Osteoblast (primary cell): ENCODE measurements around the gene SEPHS1. TPM values are rescaled to one million over a fixed set of nuclear protein-coding genes. Genes with fewer than 3 reads are reported as not detected.

Source experiments
- DNase-seq: peaks from one replicate; pipeline ENCODE4 v3.0.0; 2011; ENCODE audit warnings: low spot score, mixed read lengths; ENCODE audit not compliant: insufficient read length; ENCODE audit errors: missing footprints
- H2AFZ ChIP-seq: 2 replicates; pipeline ENCODE4 v1.6.0; 2011; ENCODE audit warnings: mild to moderate bottlenecking, low read length
- H3K27ac ChIP-seq: 2 replicates; pipeline ENCODE4 v1.5.1; 2011; ENCODE audit warnings: mild to moderate bottlenecking, low read depth, low read length, moderate library complexity
- H3K27me3 ChIP-seq: 2 replicates; pipeline ENCODE4 v1.6.0; 2012; ENCODE audit warnings: mild to moderate bottlenecking, control low read depth, inconsistent platforms, low read length, moderate library complexity; ENCODE audit not compliant: insufficient read depth
- H3K36me3 ChIP-seq: 2 replicates; pipeline ENCODE4 v1.5.1; 2011; ENCODE audit warnings: mild to moderate bottlenecking, low read length, control low read depth, moderate library complexity; ENCODE audit not compliant: insufficient read depth
- H3K4me1 ChIP-seq: 2 replicates; pipeline ENCODE4 v1.5.1; 2011; ENCODE audit warnings: mild to moderate bottlenecking, low read length, control low read depth, moderate library complexity; ENCODE audit not compliant: insufficient read depth
- H3K4me2 ChIP-seq: 2 replicates; pipeline ENCODE4 v1.6.0; 2011; ENCODE audit warnings: mild to moderate bottlenecking, low read length; ENCODE audit not compliant: insufficient read depth
- H3K4me3 ChIP-seq: fragments of 200-600 bp; sonication (generic); 3 replicates; pipeline ENCODE4 v1.5.1; 2012; ENCODE audit warnings: mild to moderate bottlenecking, low read length, inconsistent platforms; ENCODE audit not compliant: insufficient read depth
- H3K79me2 ChIP-seq: 2 replicates; pipeline ENCODE4 v1.6.0; 2012; ENCODE audit warnings: mild to moderate bottlenecking, low read length, control low read depth, inconsistent platforms; ENCODE audit not compliant: insufficient read depth
- H3K9me3 ChIP-seq: 2 replicates; pipeline ENCODE4 v1.5.1; 2011; ENCODE audit warnings: low read depth, low read length, control low read depth
- H4K20me1 ChIP-seq: 2 replicates; pipeline ENCODE4 v1.6.0; 2012; ENCODE audit warnings: mild to moderate bottlenecking, low read length, control low read depth; ENCODE audit not compliant: insufficient read depth
- total RNA-seq: library from RNA; depleted of rRNA; stranded (reverse); fragments of >200 nt; gene quantifications from 2 replicates; pipeline ENCODE4 v1.2.3, GENCODE V29; 2012
- TF ChIP-seq, protein P1 (sequence below): IDR thresholded peaks from 2 replicates; pipeline ENCODE4 v1.5.1; 2011; ENCODE audit warnings: mild to moderate bottlenecking, low read depth, low read length, moderate library complexity; ENCODE audit errors: extremely low read depth

Gene SEPHS1
- total RNA-seq, 1 donor = 31.1 TPM

DNA sequence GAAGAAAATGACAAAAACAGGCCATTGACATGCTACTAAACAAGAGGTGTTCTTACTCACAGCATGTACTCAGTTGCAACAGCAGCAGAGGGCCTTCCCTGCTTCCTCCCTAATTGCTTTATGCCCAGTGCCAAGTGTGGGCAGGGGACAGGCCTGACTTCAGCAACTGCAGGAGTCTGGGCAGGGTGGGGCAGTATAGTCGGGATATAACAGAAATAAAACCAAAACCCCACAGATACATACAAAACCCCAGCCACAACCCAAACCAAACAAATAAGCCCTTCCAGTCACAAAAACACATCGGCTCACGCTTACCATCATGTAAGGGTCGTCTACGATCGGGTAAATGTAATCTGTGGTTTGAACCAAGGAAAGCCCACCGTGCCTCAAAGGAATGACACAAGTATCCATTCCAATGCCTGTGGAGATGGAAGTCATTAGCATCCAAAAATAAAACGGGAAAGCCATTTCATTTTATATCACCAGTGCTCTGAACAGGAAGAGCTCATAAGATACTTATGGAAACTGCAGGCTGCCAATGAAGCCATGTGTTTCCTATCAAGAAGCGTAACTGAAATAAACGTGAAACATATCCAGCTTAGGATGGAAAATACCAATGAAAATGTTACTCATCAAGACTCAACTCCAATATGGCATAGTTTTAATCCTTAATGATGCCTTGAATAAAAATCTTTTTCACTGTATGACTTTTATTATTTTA is 9.5 kb downstream of the SEPHS1 start:
- no peaks in the 10 kb centered on the region for H3K4me1 ChIP-seq
- no peaks in the 10 kb centered on the region for H3K27me3 ChIP-seq
- peak overlapping the region; percentile 2 for H3K27ac ChIP-seq
- H3K4me2 ChIP-seq = peak overlapping the region; percentile 26
- no peak for DNase-seq
- TF ChIP-seq, protein P1, sequence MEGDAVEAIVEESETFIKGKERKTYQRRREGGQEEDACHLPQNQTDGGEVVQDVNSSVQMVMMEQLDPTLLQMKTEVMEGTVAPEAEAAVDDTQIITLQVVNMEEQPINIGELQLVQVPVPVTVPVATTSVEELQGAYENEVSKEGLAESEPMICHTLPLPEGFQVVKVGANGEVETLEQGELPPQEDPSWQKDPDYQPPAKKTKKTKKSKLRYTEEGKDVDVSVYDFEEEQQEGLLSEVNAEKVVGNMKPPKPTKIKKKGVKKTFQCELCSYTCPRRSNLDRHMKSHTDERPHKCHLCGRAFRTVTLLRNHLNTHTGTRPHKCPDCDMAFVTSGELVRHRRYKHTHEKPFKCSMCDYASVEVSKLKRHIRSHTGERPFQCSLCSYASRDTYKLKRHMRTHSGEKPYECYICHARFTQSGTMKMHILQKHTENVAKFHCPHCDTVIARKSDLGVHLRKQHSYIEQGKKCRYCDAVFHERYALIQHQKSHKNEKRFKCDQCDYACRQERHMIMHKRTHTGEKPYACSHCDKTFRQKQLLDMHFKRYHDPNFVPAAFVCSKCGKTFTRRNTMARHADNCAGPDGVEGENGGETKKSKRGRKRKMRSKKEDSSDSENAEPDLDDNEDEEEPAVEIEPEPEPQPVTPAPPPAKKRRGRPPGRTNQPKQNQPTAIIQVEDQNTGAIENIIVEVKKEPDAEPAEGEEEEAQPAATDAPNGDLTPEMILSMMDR = no peak
- peaks cover 45% of the 10 kb centered on the region for H3K79me2 ChIP-seq
- H3K4me3 ChIP-seq = no peak overlapping the region
- peak overlapping the region; percentile 71 for H2AFZ ChIP-seq
- H3K9me3 ChIP-seq = no peaks in the 10 kb centered on the region
- H4K20me1 ChIP-seq = no peaks in the 10 kb centered on the region
- H3K36me3 ChIP-seq = peaks cover 17% of the 10 kb centered on the region

DNA sequence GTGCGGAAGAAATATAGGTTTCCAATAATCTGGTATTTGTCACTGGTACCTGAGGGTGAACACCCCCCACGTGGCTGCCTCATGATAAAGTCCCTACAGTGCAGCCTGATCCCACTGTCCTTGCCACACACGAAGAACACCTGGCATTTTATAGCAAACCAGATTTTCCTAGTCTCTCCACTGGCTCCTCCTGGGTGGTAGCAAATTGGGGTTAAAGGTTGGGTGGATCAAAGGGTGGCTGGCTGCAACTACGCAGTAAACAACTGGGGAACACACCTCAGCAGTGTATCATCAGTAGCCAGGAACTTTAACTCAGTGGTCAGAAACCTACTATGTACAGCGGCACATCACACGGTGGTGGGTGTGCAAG is 10.3 kb downstream of the SEPHS1 start:
- no peaks in the 10 kb centered on the region for H4K20me1 ChIP-seq
- TF ChIP-seq, protein P1 = no peak
- H3K4me1 ChIP-seq = no peaks in the 10 kb centered on the region
- H3K79me2 ChIP-seq = peaks cover 39% of the 10 kb centered on the region
- no peak overlapping the region for H2AFZ ChIP-seq
- no peak overlapping the region for H3K27ac ChIP-seq
- no peak for DNase-seq
- no peaks in the 10 kb centered on the region for H3K9me3 ChIP-seq
- H3K4me2 ChIP-seq = no peak overlapping the region
- no peak overlapping the region for H3K4me3 ChIP-seq
- no peaks in the 10 kb centered on the region for H3K27me3 ChIP-seq
- H3K36me3 ChIP-seq = peaks cover 17% of the 10 kb centered on the region

DNA sequence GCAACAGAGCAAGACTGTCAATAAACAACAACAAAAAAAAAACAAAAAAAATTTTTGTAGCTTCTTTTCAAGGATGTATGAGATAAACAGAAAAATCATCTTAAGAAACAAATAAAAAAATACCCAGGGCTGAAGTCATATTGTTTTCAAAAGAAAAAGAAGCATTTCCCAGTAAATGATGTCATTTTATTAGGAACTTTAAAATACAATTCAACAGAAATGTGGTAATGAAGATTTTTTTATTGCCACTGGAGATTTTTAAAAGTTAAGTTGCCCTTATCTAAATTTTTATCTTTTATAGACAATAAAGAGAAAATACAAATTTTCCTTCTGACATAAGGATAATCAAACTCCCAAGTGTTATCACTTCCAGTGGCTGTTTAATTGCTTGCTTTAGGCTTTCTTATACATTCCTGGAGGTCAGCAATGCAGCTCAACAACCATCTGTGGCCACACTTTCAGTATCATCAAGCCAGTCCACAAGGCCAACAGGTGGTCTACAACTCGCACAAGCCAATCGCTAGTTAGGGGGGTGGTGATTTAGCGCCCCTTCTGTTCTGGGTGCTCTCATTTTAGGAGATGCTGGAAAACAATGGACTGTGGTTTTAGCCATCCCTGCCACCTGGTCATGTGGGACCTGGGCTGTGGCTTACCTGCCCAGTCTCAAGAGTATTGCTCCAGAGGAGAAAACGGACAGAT is 10.8 kb downstream of the SEPHS1 start:
- Histone ChIP-seq H2AFZ (no peak overlapping the region), H3K4me1 (no peaks in the 10 kb centered on the region), H4K20me1 (no peaks in the 10 kb centered on the region), H3K27me3 (no peaks in the 10 kb centered on the region), H3K27ac (no peak overlapping the region), H3K4me2 (no peak overlapping the region), H3K79me2 (peaks cover 33% of the 10 kb centered on the region), H3K4me3 (no peak overlapping the region), H3K36me3 (peaks cover 17% of the 10 kb centered on the region), H3K9me3 (no peaks in the 10 kb centered on the region)
- no peak for DNase-seq
- TF ChIP-seq, protein P1 = no peak

DNA sequence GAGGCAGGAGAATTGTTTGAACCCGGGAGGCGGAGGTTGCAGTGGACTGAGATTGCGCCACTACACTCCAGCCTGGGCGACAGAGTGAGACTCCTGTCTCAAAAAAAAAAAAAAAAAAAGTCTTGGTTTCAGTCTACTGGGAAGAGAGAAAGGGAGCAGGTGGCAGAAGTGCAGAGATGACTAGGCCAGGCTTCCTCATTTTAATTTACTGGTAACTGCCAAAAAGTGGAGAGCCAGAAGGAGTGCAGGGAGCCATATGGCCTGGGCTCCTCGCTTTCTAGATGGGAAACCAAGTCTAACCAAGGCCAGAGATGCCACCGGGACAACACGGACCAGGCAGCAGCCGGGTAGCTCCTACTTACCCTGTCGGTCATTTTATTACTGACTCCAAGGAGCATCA is 12.2 kb downstream of the SEPHS1 start:
- H3K4me2 ChIP-seq = no peak overlapping the region
- no peak overlapping the region for H3K27ac ChIP-seq
- peaks cover 27% of the 10 kb centered on the region for H3K79me2 ChIP-seq

More for the DNA sequence above, 12.2 kb downstream of the SEPHS1 start:
- no peak overlapping the region for H3K4me3 ChIP-seq
- H3K27me3 ChIP-seq = no peaks in the 10 kb centered on the region
- H4K20me1 ChIP-seq = no peaks in the 10 kb centered on the region
- H3K4me1 ChIP-seq = no peaks in the 10 kb centered on the region
- peaks cover 31% of the 10 kb centered on the region for H3K36me3 ChIP-seq
- no peaks in the 10 kb centered on the region for H3K9me3 ChIP-seq
- H2AFZ ChIP-seq = no peak overlapping the region
- TF ChIP-seq, protein P1 = no peak
- no peak for DNase-seq
